Measurements from ENCODE around the gene SLCO3A1. TPM values are rescaled to one million over a fixed set of nuclear protein-coding genes. Genes with fewer than 3 reads are reported as not detected.

SLCO3A1 gene
- total and polyA plus RNA-seq, 2 of the 8 experiments (the other 6 are each of a cell fraction or from before 2014, with no cell fraction given): 15.1 to 20.4 TPM

GRCh38 chr15:92116330-92116729, 262.8 kb downstream of the SLCO3A1 start (continued):
- TF ChIP-seq RBBP5 (IDR thresholded peaks at IDR 0.05; ENCODE audit: borderline replicate concordance, low read depth, low read length) (no peak), NANOG (IDR thresholded peaks at IDR 0.05; ENCODE audit: insufficient read depth, low read depth, low read length, poor library complexity, severe bottlenecking) (no peak), YY1 (IDR thresholded peaks at IDR 0.05; ENCODE audit: low read depth, low read length) (no peak), CBX5 (IDR thresholded peaks at IDR 0.05; ENCODE audit: low read depth, low read length) (no peak), EGR1 (IDR thresholded peaks at IDR 0.05; ENCODE audit: borderline replicate concordance, low read depth, low read length) (no peak)
